Glomerular visceral epithelial cell (primary cell): ENCODE measurements around the gene SPAG4.

Experiments used
- DNase-seq: peaks from one replicate; pipeline ENCODE4 v3.0.0-alpha.2; 2016; ENCODE audit errors: extremely low spot score

SPAG4 gene

DNA sequence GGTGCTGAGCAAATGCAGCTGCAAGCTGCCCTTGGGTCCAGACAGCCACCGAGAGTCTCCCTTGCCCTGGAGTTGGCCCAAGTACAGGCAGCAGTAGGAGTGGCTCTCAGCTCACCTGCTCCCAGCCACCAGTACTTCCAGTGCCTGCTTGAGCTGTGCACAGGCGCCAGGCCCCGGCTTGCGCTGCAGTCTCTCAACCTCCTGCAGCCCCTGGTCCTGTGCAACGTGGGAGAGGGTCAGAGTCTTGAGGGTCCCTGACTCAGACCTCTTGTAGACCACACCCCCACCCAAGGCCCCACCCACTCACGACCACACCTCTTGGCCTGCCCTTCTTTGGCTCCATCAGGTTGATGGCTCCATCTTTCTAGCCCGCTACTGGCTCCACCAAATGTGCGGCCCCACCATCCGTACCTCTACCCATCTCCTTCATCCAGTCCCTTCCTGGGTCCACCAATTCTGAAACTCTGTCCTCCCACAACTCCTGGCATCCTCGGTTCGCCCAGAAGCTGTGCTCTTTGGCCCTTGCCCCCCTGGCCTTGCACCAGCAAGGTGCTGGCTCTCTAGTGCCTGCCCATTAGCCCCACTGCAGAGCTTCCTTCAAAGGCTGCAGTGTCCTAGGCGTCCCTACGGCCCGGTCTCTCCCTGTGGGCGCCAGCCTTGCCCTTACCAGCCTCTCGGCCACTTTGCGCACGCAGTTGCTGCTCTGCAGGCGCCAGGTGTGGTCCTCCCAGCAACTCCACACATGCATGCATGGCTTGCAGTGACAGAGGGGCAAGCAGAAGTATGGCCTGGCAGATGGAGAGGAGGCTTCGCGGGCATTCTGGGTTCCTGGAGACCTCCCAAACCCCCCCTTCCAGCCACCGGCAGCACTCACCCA is 16.5 kb upstream of the SPAG4 start:
- DNase-seq, result no peak

DNA sequence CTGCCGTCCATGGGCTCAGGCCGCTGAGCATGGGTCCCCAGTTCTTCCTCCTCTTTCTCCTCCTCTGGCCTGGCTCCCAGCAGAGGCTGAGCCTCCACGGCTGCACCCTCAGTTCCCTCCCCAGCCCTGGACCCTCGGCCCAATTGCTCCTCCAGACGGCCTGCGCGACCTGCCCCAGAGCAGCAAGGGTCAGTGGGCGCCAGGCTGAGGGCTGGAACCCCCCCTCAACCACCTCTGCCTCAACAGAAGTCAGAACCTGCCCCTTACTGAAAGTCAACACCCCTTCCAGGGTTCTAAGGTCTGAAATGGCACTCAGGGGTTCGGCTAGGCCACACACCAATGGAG is 15.9 kb upstream of the SPAG4 start:
- no peak for DNase-seq

DNA sequence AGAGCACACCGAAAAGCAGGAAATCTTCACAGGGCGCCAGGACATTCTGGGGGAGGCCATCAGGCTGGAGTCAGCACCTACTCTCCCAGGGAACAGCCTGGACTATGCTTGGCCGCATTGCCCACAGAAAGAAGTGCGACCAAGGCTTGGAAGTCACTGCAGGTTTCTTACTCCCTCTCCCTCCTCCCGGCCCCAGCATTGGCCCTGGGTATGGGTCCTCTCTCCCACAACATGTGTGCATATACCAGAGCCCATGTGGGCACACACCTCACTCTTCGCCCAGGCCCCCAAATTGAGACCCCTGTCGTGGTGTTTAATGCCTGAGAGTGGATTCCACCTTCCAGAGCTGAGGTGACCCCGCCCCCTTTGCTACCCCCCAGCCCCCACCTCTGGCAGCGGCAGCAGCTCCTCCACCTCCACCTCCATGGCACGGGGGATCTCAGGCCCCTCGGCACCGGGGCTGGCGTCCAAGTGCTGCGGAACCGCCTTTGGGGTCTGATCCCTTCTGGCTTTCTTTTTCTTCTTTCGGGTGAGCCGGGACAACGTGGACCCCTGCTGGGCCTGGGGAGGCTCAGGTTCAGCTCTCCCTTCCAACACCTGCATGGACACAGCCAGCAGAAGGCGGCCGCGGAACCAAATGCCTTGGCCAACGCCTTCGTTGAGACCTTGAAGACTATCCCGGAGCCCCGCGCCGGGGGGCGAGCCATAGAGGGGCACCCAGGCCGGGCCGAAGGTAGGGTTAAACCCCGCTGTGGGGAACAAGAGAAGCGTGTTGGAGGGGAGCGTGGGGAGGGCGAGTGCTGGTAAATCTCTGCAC is 15.2 kb upstream of the SPAG4 start:
- DNase-seq, result no peak

DNA sequence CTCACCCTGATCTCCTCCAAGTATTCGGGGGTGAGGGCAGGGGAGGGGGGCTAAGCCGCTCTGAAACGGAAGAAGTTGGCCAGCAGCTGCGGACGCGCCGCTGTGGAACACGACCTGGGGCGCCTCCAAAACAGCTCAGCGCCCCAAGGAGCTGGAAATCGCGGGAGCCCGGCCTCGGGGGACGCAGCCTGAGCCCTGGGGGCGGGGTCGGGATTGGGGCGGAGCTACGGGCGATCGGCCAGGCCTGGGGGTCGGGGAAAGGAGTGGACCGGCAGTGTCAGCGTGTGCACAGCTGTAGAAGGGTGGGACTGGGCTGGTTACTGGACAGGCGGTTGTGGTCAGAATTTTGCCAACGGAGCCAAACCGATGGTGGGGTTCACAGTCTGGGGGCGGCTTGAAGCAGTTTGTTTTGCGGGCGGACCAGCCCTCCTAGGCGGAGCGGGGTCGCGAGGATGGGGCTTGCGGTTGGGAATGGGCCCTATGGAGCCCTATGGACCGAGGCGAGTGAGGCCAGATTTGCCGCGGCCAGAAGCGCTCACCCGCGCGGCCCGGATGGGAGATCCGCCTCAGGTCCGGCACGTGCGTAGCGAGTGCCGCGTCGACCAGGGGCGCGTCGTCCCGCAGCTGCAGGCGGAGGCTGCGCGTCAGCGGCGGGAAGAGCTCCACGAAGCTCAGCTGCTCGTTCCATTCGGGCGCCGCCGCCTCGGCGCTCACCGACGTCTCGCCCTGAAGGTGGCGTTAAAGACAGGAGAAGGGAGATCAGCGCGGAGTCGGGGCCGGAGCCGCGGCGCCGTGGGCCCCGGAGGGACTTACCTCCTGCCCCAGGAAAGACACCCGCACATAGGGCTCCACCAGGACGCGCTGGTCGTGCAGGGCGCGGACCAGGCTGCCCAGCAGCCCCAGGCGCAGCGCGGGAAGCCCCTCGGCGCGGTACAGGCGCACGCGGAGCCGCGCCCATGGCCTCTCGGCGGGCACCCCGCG is 14.3 kb upstream of the SPAG4 start:
- peak; percentile 69 for DNase-seq

DNA sequence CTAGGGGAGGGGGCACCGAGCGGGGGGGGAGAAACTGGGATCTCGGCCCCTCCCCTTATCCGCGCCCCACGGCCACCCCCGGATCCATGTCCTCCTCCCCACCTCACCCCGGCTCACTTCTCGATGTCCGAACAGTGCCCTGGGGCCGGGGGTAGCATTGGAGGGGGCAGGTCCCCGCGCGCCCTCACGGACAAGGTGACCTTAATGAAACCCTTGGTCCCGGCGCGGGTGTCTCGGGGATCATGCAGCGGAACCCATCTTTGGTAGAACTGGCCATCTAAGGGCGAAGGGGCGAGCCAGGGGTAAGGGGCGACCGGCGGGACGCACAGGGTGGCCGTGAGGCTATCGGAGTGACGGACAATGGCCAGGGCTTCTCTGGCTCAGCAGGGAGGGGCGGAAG is 13.6 kb upstream of the SPAG4 start:
- DNase-seq, result no peak

DNA sequence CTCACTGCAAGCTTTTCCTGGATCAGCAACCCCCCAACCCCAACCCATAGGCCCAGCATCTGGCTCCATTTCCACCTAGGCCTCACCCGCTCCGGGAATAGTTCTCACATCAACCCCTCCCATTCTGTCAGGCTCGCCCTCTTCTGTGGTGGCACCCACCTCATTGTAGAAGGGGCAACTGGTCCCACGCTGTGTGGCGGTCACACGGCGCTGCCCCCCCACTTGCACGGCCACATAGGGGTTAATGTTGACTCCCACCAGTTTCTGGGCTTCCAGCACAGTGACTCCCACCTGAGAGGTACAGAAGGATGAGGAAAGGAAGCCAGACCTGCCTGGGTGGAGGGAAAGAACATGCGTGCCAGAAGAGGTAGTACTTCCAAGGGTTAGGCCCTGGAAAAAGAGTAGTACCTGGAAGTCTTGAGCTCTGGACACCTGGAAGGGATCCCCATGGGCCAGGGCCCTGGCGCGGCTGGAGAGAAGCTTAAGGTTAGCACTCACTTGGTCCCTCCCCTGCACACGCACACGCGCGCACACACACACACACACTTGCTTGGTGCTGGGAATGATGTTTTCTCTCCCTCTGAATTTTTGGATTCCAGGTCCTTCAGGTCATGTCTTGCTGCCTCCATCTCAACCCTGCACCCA is 12.7 kb upstream of the SPAG4 start:
- DNase-seq, result no peak

DNA sequence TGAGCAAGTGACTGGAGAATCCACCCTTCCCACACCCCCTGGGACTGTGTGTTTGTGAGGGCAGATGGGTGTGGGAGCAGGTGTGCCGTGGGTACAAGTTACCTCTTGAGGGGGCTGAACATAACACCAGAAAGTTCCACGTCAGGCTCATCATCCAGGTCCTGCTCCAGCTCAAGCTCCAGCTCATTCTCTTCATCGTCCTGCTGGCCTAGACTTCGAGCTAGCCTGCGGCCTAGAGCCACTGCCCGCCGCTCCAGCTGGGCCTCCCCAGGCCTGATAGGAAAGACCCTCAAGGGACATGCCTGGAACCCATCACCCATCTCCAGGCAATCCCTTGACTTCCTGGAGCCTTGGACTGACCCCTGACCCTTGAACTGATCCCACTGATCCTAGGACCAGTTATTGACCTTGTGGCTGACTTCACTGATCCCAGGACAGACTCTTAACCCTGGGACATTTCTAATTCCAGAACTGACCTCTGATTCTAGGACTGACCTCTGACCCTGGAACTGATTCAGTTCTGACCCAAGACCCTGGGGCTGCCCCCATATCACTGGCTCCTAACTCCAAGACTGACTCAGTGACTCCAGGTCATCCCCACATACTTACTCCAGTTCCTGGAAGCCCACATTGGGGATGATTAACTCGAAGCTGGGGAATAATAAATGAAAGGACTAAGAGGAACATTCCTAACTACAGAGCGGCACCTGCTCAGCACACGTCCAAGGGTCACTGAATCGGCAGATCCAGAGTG is 11.8 kb upstream of the SPAG4 start:
- DNase-seq, result peak; percentile 54

- DNase-seq, result no peak
Observed at GRCh38 chr20:35604449-35604747, 11.2 kb upstream of the SPAG4 start.

DNA sequence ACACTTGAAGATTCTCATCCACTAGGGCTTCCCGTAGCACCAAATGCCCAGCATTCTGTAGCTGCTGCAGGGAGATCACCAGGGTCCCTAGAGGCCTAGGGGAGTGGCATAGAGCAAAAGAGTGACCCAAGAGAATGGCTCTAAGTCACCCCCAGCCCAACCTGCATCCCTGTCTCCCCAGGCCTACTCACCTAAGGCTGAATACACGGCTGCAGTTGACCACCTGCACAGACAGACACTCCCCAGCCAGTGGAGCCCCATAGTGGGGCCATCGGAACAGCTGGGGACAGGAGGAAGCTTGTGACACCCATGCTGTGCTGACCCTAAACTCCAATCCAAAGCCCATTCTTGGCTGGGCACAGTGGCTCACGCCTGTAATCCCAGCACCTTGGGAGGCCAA is 9.5 kb upstream of the SPAG4 start:
- DNase-seq, result no peak

- DNase-seq, result no peak
Observed at GRCh38 chr20:35607003-35607735, 8.5 kb upstream of the SPAG4 start.

- DNase-seq, result no peak
Observed at GRCh38 chr20:35610833-35611427, 4.7 kb upstream of the SPAG4 start.

DNA sequence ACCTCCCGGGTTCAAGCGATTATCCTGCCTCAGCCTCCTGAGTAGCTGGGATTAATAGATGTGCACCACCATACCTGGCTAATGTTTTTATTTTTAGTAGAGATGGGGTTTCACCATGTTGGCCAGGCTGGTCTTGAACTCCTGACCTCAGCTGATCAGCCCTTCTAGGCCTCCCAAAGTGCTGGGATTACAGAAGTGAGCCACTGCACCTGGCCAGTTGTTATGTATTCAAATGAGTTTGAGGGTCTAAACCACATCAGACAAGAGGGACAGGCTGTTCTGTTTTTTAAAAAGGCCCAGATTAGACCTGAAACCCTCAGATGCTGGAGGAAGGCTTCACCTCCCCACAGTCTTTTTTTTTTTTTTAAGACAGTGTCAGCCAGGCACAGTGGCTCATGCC is 4.1 kb upstream of the SPAG4 start:
- DNase-seq, result no peak

DNA sequence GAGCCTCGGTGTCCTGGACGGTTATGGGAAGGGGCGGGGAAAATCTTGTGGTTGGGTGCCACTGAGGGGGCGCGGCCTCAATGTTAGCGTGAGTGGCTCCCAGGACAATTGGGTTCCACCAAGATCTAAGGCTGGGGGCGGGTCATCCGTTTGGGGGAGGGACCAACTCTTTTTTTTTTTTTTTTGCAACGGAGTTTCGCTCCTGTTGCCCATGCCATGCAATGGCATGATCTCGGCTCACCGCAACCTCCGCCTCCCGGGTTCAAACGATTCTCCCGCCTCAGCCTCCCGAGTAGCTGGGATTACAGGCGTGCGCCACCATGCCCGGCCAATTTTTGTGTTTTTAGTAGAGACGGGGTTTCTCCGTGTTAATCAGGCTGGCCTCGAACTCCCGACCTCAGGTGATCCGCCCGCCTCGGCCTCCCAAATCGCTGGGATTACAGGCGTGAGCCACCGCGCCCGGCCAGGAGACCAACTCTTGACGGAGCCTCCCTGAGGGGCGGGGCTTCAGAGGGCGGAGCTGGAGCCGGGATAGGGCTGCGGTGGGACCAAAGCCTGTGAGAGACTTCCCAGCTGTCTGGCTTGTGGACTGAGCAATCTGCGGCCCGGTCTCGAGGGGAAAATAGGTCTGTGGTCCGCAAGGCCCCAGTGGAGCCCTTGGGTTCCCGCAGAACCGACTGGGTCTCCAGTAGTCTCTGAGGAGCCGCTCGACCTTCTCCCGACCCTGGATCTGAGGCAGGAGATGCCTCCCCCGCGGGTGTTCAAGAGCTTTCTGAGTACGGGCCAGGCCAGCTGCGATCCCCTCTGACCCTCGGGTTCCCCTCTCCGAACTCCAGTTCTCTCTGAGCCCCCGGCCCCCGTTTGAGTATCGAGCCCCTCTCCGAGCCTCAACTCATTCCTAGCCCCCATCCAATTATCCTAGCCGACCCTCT is 1.1 kb downstream of the SPAG4 start:
- DNase-seq, result peak; percentile 78

DNA sequence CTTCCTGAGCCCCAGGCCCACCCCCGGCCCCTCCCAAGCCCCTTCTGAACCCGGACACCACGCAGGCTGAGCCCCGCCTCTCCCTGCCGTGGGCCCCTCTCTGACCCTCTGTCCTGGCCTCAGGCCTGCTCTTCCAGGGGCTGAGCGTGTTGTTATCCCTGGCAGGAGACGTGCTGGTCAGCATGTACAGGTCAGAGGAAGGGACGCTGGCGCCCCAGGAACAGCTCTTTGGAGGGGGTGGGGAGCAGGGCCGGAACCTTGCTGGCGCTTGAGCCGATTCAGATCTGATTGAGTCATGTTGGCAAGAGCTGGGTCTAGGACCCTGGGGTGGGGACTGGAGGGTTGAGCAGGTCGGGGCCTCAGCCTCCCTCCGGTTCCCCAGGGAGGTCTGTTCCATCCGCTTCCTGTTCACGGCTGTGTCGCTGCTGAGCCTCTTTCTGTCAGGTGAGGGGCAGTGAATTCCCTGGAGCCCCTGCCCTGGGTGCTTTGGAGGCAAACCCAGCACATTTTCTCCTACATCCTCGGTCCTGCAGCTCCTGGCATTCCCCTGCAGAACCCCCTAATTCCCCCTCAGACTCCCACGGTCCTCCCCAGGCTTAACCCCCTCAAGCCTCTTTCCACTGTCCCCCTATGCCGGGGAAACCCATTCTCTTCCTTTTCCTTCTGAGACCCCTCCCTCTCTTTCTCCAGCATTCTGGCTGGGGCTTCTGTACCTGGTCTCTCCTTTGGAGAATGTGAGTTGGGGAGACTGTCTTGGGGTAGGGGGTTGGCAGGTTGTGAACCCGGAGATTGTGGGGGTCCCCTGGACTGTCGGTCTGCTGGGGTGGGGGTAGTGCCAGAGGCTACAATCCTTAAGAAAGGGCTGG is 2.0 kb downstream of the SPAG4 start:
- DNase-seq, result peak; percentile 89

- DNase-seq, result peak; percentile 59
Observed at GRCh38 chr20:35618263-35619131, 2.9 kb downstream of the SPAG4 start.

GRCh38 chr20:35619196-35620095 is 3.8 kb downstream of the SPAG4 start:
- DNase-seq, result peak; percentile 95
